K562 (cell line): ENCODE results near the gene C16orf74. TPM values are rescaled to one million over a fixed set of nuclear protein-coding genes. Genes with fewer than 3 reads are reported as not detected.

Experiments used
- ATAC-seq: fragments of 200-7000 bp; cut with Tn5 transposase; 3 replicates; pipeline ENCODE4 v1.9.1; 2020; ENCODE audit warnings: moderate library complexity
- BruUV-seq: library from RNA; stranded (reverse); fragments of 400-500 nt; replicated peaks from 2 replicates; lab custom pipeline; 2021; lab: Mats Ljungman, UMichigan
- CTCF ChIA-PET: fragments of 300-600 bp; formaldehyde crosslinking; extraction: SDS; loops from one replicate; lab custom pipeline; 2021; ENCODE audit warnings: low intra/inter-chr PET ratio; lab: Yijun Ruan, JAX
- POLR2A ChIA-PET: fragments of 300-600, 350-650 bp; sonication (Branson Sonifier 250); formaldehyde crosslinking; extraction: SDS; loops from one replicate; lab custom pipeline; 2021; ENCODE audit warnings: antibody characterized with exemption, inconsistent platforms; lab: Yijun Ruan, JAX
- DNase-seq, 4 experiments: peaks; one replicate each; pipeline versions ENCODE4 v3.0.0 to v3.0.0-alpha.2; 2011 to 2018; ENCODE audit warnings: low spot score in 3 of 4, mixed read lengths in 3 of 4; ENCODE audit errors: extremely low read depth in 1 of 4
- FAIRE-seq: peaks from 2 replicates; lab custom pipeline; 2011; peaks lifted over from hg19 to GRCh38; lab: Jason Lieb, UNC
- H2AFZ ChIP-seq: 2 replicates; pipeline ENCODE4 v1.6.0; 2011; ENCODE audit warnings: low read depth, low read length, control low read depth, inconsistent platforms
- H3K27ac ChIP-seq: fragments of 200-600 bp; 3 replicates; pipeline ENCODE4 v1.8.0; 2011; ENCODE audit warnings: low read depth, mild to moderate bottlenecking, control low read depth, inconsistent platforms, low read length, moderate library complexity, mixed read lengths; ENCODE audit errors: extremely low read depth
- H3K27me3 ChIP-seq, 2 experiments: fragments of 300-600 bp in 1 of 2; 2 replicates in 1 of 2; 3 replicates in 1 of 2; pipeline versions ENCODE4 v1.6.0 to v1.8.0; 2011; ENCODE audit warnings: inconsistent platforms in 2 of 2, low read length in 2 of 2, mild to moderate bottlenecking in 1 of 2, mixed read lengths in 1 of 2, moderate library complexity in 1 of 2; ENCODE audit not compliant: control insufficient read depth in 2 of 2, insufficient read depth in 2 of 2
- H3K36me3 ChIP-seq: fragments of 300-600 bp; 3 replicates; pipeline ENCODE4 v1.8.0; 2011; ENCODE audit warnings: mild to moderate bottlenecking, low read length, inconsistent platforms; ENCODE audit not compliant: control insufficient read depth, insufficient read depth
- H3K4me1 ChIP-seq, 2 experiments: fragments of 200-600 bp in 1 of 2; replicated peaks in 1 of 2; 2 replicates in 1 of 2; 3 replicates in 1 of 2; pipeline versions ENCODE4 v1.5.1 to v1.8.0; 2011; ENCODE audit warnings: inconsistent platforms in 2 of 2, low read length in 2 of 2, mild to moderate bottlenecking in 1 of 2, mixed read lengths in 1 of 2, moderate library complexity in 1 of 2; ENCODE audit not compliant: control insufficient read depth in 2 of 2, insufficient read depth in 2 of 2
- H3K4me2 ChIP-seq: 2 replicates; pipeline ENCODE4 v1.6.1; 2011; ENCODE audit warnings: low read length, control low read depth, inconsistent platforms, mixed read lengths; ENCODE audit not compliant: insufficient read depth
- H3K4me3 ChIP-seq: fragments of 200-600 bp; sonication (generic), shearing (Covaris generic); 2 replicates; pipeline ENCODE4 v1.5.1; 2016; ENCODE audit warnings: control low read depth, inconsistent platforms
- H3K79me2 ChIP-seq: fragments of 200-600 bp; 3 replicates; pipeline ENCODE4 v1.8.0; 2011; ENCODE audit warnings: low read length, inconsistent platforms; ENCODE audit not compliant: control insufficient read depth, insufficient read depth
- H3K9ac ChIP-seq, 2 experiments: 2 replicates each; pipeline versions ENCODE4 v1.6.0 to v1.6.1; 2011; ENCODE audit warnings: low read depth in 2 of 2, low read length in 2 of 2, control low read depth in 1 of 2, inconsistent platforms in 1 of 2, mild to moderate bottlenecking in 1 of 2, mixed read lengths in 1 of 2; ENCODE audit not compliant: insufficient read depth in 1 of 2
- H3K9me1 ChIP-seq: one replicate; pipeline ENCODE4 v1.6.0; 2011; ENCODE audit warnings: inconsistent platforms, mild to moderate bottlenecking, low read length, moderate library complexity; ENCODE audit not compliant: control insufficient read depth, insufficient read depth
- H3K9me3 ChIP-seq: replicated peaks from 2 replicates; pipeline ENCODE4 v1.5.1; 2011; ENCODE audit warnings: low read depth, low read length, inconsistent platforms; ENCODE audit not compliant: control insufficient read depth, insufficient read depth
- H4K20me1 ChIP-seq: replicated peaks from 2 replicates; pipeline ENCODE4 v1.6.1; 2011; ENCODE audit warnings: low read length, inconsistent platforms, mixed read lengths; ENCODE audit not compliant: control insufficient read depth, insufficient read depth
- ATF4 ChIP-seq: fragments of 450-650 bp; formaldehyde crosslinking; IDR thresholded peaks from 2 replicates; pipeline ENCODE4 v1.4.0; 2022; ENCODE audit warnings: mild to moderate bottlenecking, moderate library complexity
- ERF ChIP-seq: fragments of 450-650 bp; formaldehyde crosslinking; IDR thresholded peaks from 2 replicates; pipeline ENCODE4 v1.4.0; 2020; ENCODE audit warnings: mild to moderate bottlenecking, mixed read lengths
- ETS1 ChIP-seq: conservative IDR thresholded peaks from 2 replicates; pipeline ENCODE4 v1.6.1; 2011; ENCODE audit warnings: low read depth, mild to moderate bottlenecking, low read length; ENCODE audit not compliant: control insufficient read depth
- FOXA3 ChIP-seq, 2 experiments: fragments of 450-650 bp in 1 of 2; sonication (generic) in 1 of 2; formaldehyde crosslinking; IDR thresholded peaks in 1 of 2; conservative IDR thresholded peaks in 1 of 2; 2 replicates each; pipeline versions ENCODE4 v1.4.0 to v1.8.0; 2020 to 2022; ENCODE audit warnings: mild to moderate bottlenecking in 2 of 2, missing genetic modification reagents in 1 of 2
- GATAD2B ChIP-seq: fragments of 450-650 bp; IDR thresholded peaks from 2 replicates; pipeline ENCODE4 v1.6.1; 2017; ENCODE audit warnings: mild to moderate bottlenecking, borderline replicate concordance
- HLTF ChIP-seq: fragments of 450-650 bp; IDR thresholded peaks from 2 replicates; pipeline ENCODE4 v1.6.1; 2016
- MTF1 ChIP-seq: fragments of 250-450 bp; sonication (Bioruptor Pico); IDR thresholded peaks from 2 replicates; pipeline ENCODE4 v1.9.0; 2021; ENCODE audit warnings: moderate library complexity, mild to moderate bottlenecking, inconsistent platforms, borderline replicate concordance
- MXI1 ChIP-seq: IDR thresholded peaks from 2 replicates; pipeline ENCODE4 v1.6.1; 2011; ENCODE audit warnings: low read depth, mild to moderate bottlenecking, improper control_type of control experiment, low read length
- PCBP2 ChIP-seq: fragments of 200-400 bp; formaldehyde crosslinking; IDR thresholded peaks from 2 replicates; pipeline ENCODE4 v1.6.1; 2018; ENCODE audit warnings: low read length, low read depth, mild to moderate bottlenecking, moderate library complexity; ENCODE audit not compliant: poor library complexity, severe bottlenecking
- RBM14 ChIP-seq: fragments of 200-400 bp; formaldehyde crosslinking; IDR thresholded peaks from 2 replicates; pipeline ENCODE4 v1.6.1; 2018; ENCODE audit warnings: low read depth, mild to moderate bottlenecking, low read length, moderate library complexity, borderline replicate concordance; ENCODE audit not compliant: insufficient read depth
- SETDB1 ChIP-seq: IDR thresholded peaks from one replicate; pipeline ENCODE4 v1.6.1; 2012; ENCODE audit warnings: low read length, control low read depth, inconsistent platforms
- TAF7 ChIP-seq: fragments of 450-650 bp; IDR thresholded peaks from 2 replicates; pipeline ENCODE4 v1.6.1; 2016; ENCODE audit warnings: missing genetic modification characterization, missing compliant biosample characterization
- ZNF436 ChIP-seq: fragments of 250-450, 450-650 bp; sonication (Bioruptor Pico); formaldehyde crosslinking; IDR thresholded peaks from 2 replicates; pipeline ENCODE4 v1.7.0; 2020; ENCODE audit warnings: mild to moderate bottlenecking
- ZNF57 ChIP-seq: fragments of 450-650 bp; formaldehyde crosslinking; IDR thresholded peaks from 2 replicates; pipeline ENCODE4 v1.4.0; 2020; ENCODE audit warnings: mild to moderate bottlenecking, moderate library complexity
- WGBS: fragments of 100-300 bp; shearing (Covaris generic); methylation state at CpG from one replicate; pipeline ENCODE4 v1.1.6; 2016; ENCODE audit warnings: low coverage, mixed read lengths; ENCODE audit not compliant: insufficient coverage; ENCODE audit errors: missing lambda C conversion rate; 5-methylcytosine and 5-hydroxymethylcytosine counted together
- in situ Hi-C: fragments of 300-500 bp; cut with MboI; formaldehyde crosslinking; loops from 4 replicates; pipeline ENCODE4 v1.15.0; 2018; ENCODE audit warnings: inconsistent platforms, mixed read lengths
- intact Hi-C: fragments of 100-400 bp; cut with micrococcal nuclease; formaldehyde crosslinking; loops from 2 replicates; pipeline ENCODE4 v1.14.2; 2022
- polyA plus RNA-seq, 8 experiments: library from polyadenylated mRNA; depleted of rRNA in 4 of 8; stranded (reverse) in 5 of 8; unstranded in 3 of 8; fragments of >200 nt; fragmentation: Nextera tagmentation in 2 of 8; fragmentation: Illumina TruSeq in 1 of 8; extraction: Ambion mirVana in 2 of 8; extraction: Trizol in 1 of 8; gene quantifications; 2 replicates each; pipeline versions ENCODE4 v1.2.1 to v1.2.3, GENCODE V29; 2011 to 2014; ENCODE audit warnings: inconsistent platforms in 1 of 8, missing spikeins in 1 of 8
- total RNA-seq, 7 experiments: library from RNA; depleted of rRNA in 6 of 7; stranded (reverse); fragments of >200 nt in 6 of 7; fragmentation: Illumina TruSeq in 2 of 7; extraction: Trizol in 2 of 7; gene quantifications; 2 replicates each; pipeline versions ENCODE4 v1.2.1 to v1.2.3, GENCODE V29; 2011 to 2021; ENCODE audit warnings: low replicate concordance in 1 of 7

Gene C16orf74
- total and polyA plus RNA-seq, 9 of the 15 experiments (the other 6 are each of a cell fraction or from before 2014, with no cell fraction given), result not detected

GRCh38 chr16:85697431-85697830 is 53.5 kb downstream of the C16orf74 start (continued):
- TF ChIP-seq ATF4 (no peak), PCBP2 (no peak), GATAD2B (no peak), ZNF57 (no peak)

GRCh38 chr16:85696781-85697180 is 54.1 kb downstream of the C16orf74 start:
- BruUV-seq, result no TSS peak
- CTCF ChIA-PET, result no interaction called here

More at GRCh38 chr16:85696781-85697180, 54.1 kb downstream of the C16orf74 start:
- Histone ChIP-seq H3K4me2 (no peak overlapping the region), H3K27ac (no peak overlapping the region), H4K20me1 (0 out of 2 replicates have a peak, but pooled peaks cover 2% of the 10 kb centered on the region), H3K4me1 (peaks cover 13 to 25% of the 10 kb centered on the region in 2 experiments)
- in situ Hi-C loops (no loop called here), intact Hi-C loops (no loop called here)
- no peak for DNase-seq
- TF ChIP-seq ZNF436 (CRISPR knock-in tag) (no peak), TAF7 (tag) (no peak), RBM14 (no peak), MXI1 (no peak), ERF (CRISPR knock-in tag) (no peak), SETDB1 (no peak), FOXA3 (CRISPR knock-in tag; conservative IDR thresholded peaks at IDR 0.05 in 1 of 2, IDR thresholded peaks at IDR 0.05 in 1 of 2) (no peak), HLTF (no peak), ETS1 (no peak), MTF1 (no peak)
- TF ChIP-seq, all 486 proteins: peak for 0
- Histone ChIP-seq H3K79me2 (no peaks in the 10 kb centered on the region), H2AFZ (no peak overlapping the region; the same call in 1 of the 2 replicates), H3K4me3 (no peak overlapping the region), H3K27me3 (peaks cover 12 to 36% of the 10 kb centered on the region in 2 experiments; a peak in 4 of 5 replicates), H3K9me3 (peaks cover 3% of the 10 kb centered on the region), H3K36me3 (no peaks in the 10 kb centered on the region), H3K9me1 (peaks cover 3% of the 10 kb centered on the region), H3K9ac (peak overlapping the region in 1 of 2 experiments; percentile 2; a peak in 1 of 4 replicates)
- 41% methylated on average over 16 of the region's 16 CpGs for WGBS
- FAIRE-seq (no peak), ATAC-seq (no peak)
- POLR2A ChIA-PET, result interaction anchor here (1.5 kb wide), 1 partner anchor 15 kb away, joined by 3 read pairs; no protein-coding TSS in a partner anchor
